Measurements from ENCODE around the gene RSU1. TPM values are rescaled to one million over a fixed set of nuclear protein-coding genes. Genes with fewer than 3 reads are reported as not detected.
"Not testable (repeated sequence)": the region's sequence is repeated elsewhere in the genome, so short reads cannot be mapped to it uniquely, and the experiment has no call there.

Gene RSU1
- total RNA-seq, 4 donors from 2014 or later = 25.1 to 61.6 (median 44.7) TPM

DNA sequence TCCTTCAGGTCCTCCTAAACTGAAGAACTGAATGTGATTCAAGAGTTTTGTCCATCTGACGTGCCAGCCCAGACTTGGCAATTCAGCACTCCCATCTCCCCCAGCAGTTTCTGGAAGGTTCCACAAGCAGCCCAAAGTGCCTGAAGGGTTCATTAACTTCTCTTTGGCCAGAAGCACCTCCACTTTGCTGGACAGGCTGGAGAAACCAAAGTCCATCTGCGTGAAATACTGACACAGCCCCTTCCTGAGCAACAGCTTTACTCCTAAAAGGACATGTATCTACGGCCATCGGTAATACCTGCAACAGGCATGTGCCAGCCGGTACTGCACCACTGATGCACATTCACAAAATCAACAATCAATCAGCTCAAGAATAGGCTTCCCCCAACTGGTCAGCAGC, 48.5 kb downstream of the RSU1 start:
- Histone ChIP-seq H3K36me3 (peaks cover 0 to 7% (median 3%) of the 10 kb centered on the region in 3 donors), H3K27ac (no peak overlapping the region), H3K4me3 (no peak overlapping the region), H3K9me3 (no peaks in the 10 kb centered on the region), H3K27me3 (no peaks in the 10 kb centered on the region), H3K4me1 (no peaks in the 10 kb centered on the region)
- DNase-seq (ENCODE audit: low spot score in 2 of 2) = no peak
- 91 to 92% methylated on average over 5 of the region's 5 CpGs for WGBS, 2 donors
- TF ChIP-seq POLR2A (IDR thresholded peaks at IDR 0.05) (no peak), CTCF (IDR thresholded peaks at IDR 0.05) (no peak), EP300 (IDR thresholded peaks at IDR 0.05) (no peak)

DNA sequence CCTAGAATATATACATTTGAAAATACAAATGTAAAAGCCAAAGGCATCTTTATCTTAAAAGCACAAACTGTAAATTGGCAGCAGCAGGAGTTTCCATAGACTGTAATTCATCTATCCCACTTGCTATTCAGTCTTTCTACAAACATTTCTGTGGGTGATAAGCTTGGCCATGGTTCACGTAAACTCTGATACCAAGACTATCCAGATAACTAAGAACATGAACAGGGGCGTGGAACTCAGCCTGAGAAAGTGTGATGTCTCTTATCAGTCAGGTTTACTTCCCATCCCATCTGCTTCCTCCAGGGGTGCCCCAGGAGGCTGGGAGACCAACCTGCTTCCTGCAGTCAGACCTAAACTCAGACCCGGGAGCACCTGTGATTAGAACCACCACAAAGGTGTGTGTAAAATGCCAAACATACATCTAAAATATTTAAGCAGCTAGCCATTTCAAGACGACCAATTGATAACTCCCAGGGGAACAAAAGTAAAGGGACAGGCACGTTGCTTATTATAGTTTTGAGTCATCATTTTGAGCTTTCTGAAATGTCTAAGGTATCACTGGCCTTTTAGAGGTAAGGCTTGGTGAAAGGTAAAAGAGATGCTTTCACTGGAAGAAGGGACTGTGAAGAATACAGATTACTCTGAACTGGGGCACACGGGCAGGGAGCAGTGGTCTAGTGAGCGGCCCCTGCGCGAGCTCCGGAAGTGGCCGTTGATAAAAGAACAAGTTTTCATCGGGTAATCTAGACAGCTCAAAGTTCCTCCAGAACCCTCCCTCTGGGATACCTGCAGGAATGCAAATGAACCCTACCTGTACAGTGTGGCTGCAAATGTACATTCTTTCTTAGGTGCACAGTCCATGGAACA, 51.5 kb downstream of the RSU1 start:
- Histone ChIP-seq H3K4me3 (no peak overlapping the region), H3K27me3 (no peaks in the 10 kb centered on the region), H3K27ac (no peak overlapping the region), H3K36me3 (peaks cover 0 to 22% (median 3%) of the 10 kb centered on the region in 3 donors), H3K4me1 (no peaks in the 10 kb centered on the region), H3K9me3 (no peaks in the 10 kb centered on the region)
- DNase-seq (ENCODE audit: low spot score in 2 of 2) = no peak
- 79 to 82% methylated on average over 12 of the region's 12 CpGs for WGBS, 2 donors
- no peak for TF ChIP-seq CTCF (IDR thresholded peaks at IDR 0.05)
- TF ChIP-seq POLR2A (IDR thresholded peaks at IDR 0.05) = no peak

DNA sequence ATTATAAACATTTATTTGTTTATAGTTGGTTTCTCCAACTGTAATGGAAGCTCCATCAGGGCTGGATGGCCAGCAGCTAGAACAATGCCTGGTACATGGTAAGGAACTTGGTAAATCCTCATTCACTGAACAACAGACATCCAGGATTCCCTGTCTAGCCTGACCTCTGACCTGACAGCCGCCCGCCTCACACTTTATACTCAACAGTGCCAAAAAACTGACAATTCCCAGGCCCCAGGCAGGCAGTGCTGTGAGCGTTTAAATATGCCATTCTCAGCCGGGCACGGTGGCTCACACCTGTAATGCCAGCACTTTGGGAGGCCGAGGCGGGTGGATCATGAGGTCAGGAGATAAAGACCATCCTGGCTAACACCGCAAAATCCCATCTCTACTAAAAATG, 55.9 kb downstream of the RSU1 start:
- Histone ChIP-seq H3K27ac (no peak overlapping the region), H3K4me3 (no peak overlapping the region), H3K36me3 (peaks cover 0 to 30% (median 3%) of the 10 kb centered on the region in 3 donors), H3K27me3 (no peaks in the 10 kb centered on the region), H3K4me1 (no peaks in the 10 kb centered on the region), H3K9me3 (no peaks in the 10 kb centered on the region)
- WGBS, 2 donors = 91 to 94% methylated on average over 8 of the region's 8 CpGs
- TF ChIP-seq EP300 (IDR thresholded peaks at IDR 0.05) = no peak
- no peak for TF ChIP-seq CTCF (IDR thresholded peaks at IDR 0.05)
- TF ChIP-seq POLR2A (IDR thresholded peaks at IDR 0.05) = no peak
- DNase-seq (ENCODE audit: low spot score in 2 of 2) = no peak

DNA sequence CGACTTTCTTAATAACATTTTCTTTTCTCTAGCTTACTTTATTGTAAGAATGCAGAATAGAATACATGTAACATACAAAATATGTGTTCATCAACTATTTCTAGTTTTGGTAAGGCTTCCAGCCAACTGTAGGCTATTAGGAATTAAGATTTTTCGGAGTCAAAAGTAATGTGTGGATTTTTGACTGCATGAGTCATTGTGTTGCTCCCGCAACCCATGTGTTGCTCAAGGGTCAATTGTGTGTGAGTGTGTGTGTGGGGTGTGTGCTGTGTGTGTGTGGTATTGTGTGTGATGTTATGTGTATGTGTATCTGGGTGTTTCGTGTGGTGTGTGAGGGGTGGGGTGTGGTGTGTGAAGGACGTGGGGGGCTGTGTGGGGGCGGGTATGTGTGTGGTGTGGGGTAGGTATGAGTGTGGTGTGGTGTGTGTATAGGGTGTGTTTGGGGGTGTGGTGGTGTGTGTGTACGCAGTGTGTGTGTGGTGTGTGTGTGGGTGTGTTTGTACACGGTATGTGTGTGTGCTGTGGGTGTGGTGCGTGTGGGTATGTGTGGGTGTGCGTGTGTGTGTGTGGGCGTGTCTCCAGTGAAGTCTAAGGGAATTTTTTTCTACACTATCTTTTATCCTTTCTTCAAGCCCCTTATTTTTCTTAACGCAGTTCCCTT, 60.5 kb downstream of the RSU1 start:
- no peaks in the 10 kb centered on the region for H3K4me1 ChIP-seq
- DNase-seq (ENCODE audit: low spot score in 2 of 2) = no peak
- H3K27me3 ChIP-seq = no peaks in the 10 kb centered on the region
- H3K27ac ChIP-seq = no peak overlapping the region
- no peak overlapping the region for H3K4me3 ChIP-seq
- 79 to 81% methylated on average over 12 of the region's 12 CpGs for WGBS, 2 donors
- H3K36me3 ChIP-seq = peaks cover 0 to 37% (median 0%) of the 10 kb centered on the region in 3 donors
- no peaks in the 10 kb centered on the region for H3K9me3 ChIP-seq
- no peak for TF ChIP-seq POLR2A (IDR thresholded peaks at IDR 0.05)

DNA sequence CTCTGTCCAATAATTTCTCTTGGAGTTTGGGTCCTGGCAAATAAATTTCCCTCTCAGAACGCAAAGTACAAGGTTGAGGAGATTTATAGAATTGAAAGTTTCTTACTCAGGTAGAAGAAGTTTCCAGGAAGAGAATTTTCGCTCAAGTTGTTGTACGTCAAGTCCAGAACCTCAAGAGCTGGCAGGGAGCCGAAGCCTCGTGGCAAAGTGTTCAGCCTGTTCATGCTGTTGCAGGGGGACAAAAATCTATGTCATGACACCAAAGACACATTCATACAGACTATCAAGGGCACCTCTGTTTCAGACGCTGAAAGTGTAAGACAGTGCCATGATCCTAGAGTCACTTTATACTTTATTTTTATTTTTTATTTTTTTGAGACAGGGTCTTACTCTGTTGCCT, 62.5 kb downstream of the RSU1 start:
- Histone ChIP-seq H3K27me3 (no peaks in the 10 kb centered on the region), H3K27ac (no peak overlapping the region), H3K4me3 (no peak overlapping the region), H3K4me1 (no peaks in the 10 kb centered on the region), H3K9me3 (no peaks in the 10 kb centered on the region), H3K36me3 (peaks cover 0 to 50% (median 0%) of the 10 kb centered on the region in 3 donors)
- TF ChIP-seq CTCF (IDR thresholded peaks at IDR 0.05) (no peak), POLR2A (IDR thresholded peaks at IDR 0.05) (no peak)
- DNase-seq (ENCODE audit: low spot score in 2 of 2) = no peak
- WGBS, 2 donors = 76 to 81% methylated on average over 6 of the region's 6 CpGs

GRCh38 chr10:16752849-16753248, 64.4 kb downstream of the RSU1 start:
- H3K27ac ChIP-seq; DNase-seq (ENCODE audit: low spot score in 2 of 2); H3K4me3 ChIP-seq; H3K4me1 ChIP-seq; H3K27me3 ChIP-seq; H3K9me3 ChIP-seq: not testable (repeated sequence)
- peaks cover 0 to 61% (median 0%) of the 10 kb centered on the region in 3 donors for H3K36me3 ChIP-seq
- 86 to 87% methylated on average over 6 of the region's 6 CpGs for WGBS, 2 donors

All from tibial nerve (tissue), 4 donors.